GM12878 (cell line): ENCODE data around the gene ADGRD1. TPM values are rescaled to one million over a fixed set of nuclear protein-coding genes. Genes with fewer than 3 reads are reported as not detected.

Experiments used
- ATAC-seq: fragments of 200-7000 bp; cut with Tn5 transposase; 3 replicates; pipeline ENCODE4 v1.9.1; 2020; ENCODE audit warnings: mild to moderate bottlenecking, moderate library complexity
- BruUV-seq: library from RNA; stranded (reverse); fragments of 400-500 nt; replicated peaks from 2 replicates; lab custom pipeline; 2021; lab: Mats Ljungman, UMichigan
- CTCF ChIA-PET: fragments of 300-600 bp; sonication (Branson Sonifier 250); formaldehyde crosslinking; extraction: SDS; loops from one replicate; lab custom pipeline; 2021; ENCODE audit warnings: inconsistent platforms; lab: Yijun Ruan, JAX
- POLR2A ChIA-PET: fragments of 350-600 bp; formaldehyde crosslinking; extraction: SDS; loops from one replicate; lab custom pipeline; 2021; ENCODE audit warnings: inconsistent platforms; lab: Charles Lee
- RAD21 ChIA-PET: fragments of 300-600 bp; sonication (Branson Sonifier 250); formaldehyde crosslinking; loops from one replicate; lab custom pipeline; 2023; ENCODE audit warnings: antibody characterized with exemption; ENCODE audit not compliant: unreplicated experiment; lab: Charles Lee
- SMC1A ChIA-PET: fragments of 300-600 bp; sonication (Branson Sonifier 250); formaldehyde crosslinking; loops from one replicate; lab custom pipeline; 2023; ENCODE audit not compliant: unreplicated experiment, uncharacterized antibody; lab: Charles Lee
- DNase-seq: peaks from one replicate; pipeline ENCODE4 v3.0.0-alpha.2; 2011; ENCODE audit warnings: low read depth, low spot score
- FAIRE-seq: peaks from 3 replicates; lab custom pipeline; 2011; peaks lifted over from hg19 to GRCh38; lab: Jason Lieb, UNC
- H2AFZ ChIP-seq: 2 replicates; pipeline ENCODE4 v1.6.0; 2011; ENCODE audit warnings: low read depth, low read length, control low read depth; ENCODE audit not compliant: control insufficient read depth
- H3K27ac ChIP-seq: 2 replicates; pipeline ENCODE4 v1.5.1; 2011; ENCODE audit warnings: control low read depth; ENCODE audit not compliant: control insufficient read depth, insufficient read depth
- H3K27me3 ChIP-seq, 2 experiments: replicated peaks in 1 of 2; 2 replicates each; pipeline versions ENCODE4 v1.6.0 to v1.6.1; 2011; ENCODE audit warnings: low read length in 1 of 2; ENCODE audit not compliant: control insufficient read depth in 2 of 2, insufficient read depth in 2 of 2
- H3K36me3 ChIP-seq, 2 experiments: 2 replicates each; pipeline ENCODE4 v1.5.1; 2011; ENCODE audit warnings: low read length in 1 of 2; ENCODE audit not compliant: control insufficient read depth in 2 of 2, insufficient read depth in 2 of 2
- H3K4me1 ChIP-seq: 2 replicates; pipeline ENCODE4 v1.6.1; 2011; ENCODE audit warnings: mild to moderate bottlenecking, low read length, moderate library complexity, mixed read lengths; ENCODE audit not compliant: control insufficient read depth, insufficient read depth
- H3K4me2 ChIP-seq: 2 replicates; pipeline ENCODE4 v1.6.0; 2011; ENCODE audit warnings: control low read depth; ENCODE audit not compliant: control insufficient read depth, insufficient read depth
- H3K4me3 ChIP-seq: fragments of 200-600 bp; sonication (generic); 2 replicates; pipeline ENCODE4 v1.5.1; 2016
- H3K79me2 ChIP-seq: 2 replicates; pipeline ENCODE4 v1.6.0; 2011; ENCODE audit warnings: low read length; ENCODE audit not compliant: control insufficient read depth, insufficient read depth
- H3K9ac ChIP-seq: 2 replicates; pipeline ENCODE4 v1.8.0; 2011; ENCODE audit warnings: low read length, control low read depth, mixed read lengths; ENCODE audit not compliant: control insufficient read depth, insufficient read depth
- H3K9me3 ChIP-seq: replicated peaks from 3 replicates; pipeline ENCODE4 v1.5.1; 2011; ENCODE audit warnings: mild to moderate bottlenecking, low read length; ENCODE audit not compliant: control insufficient read depth, insufficient read depth
- H4K20me1 ChIP-seq: 2 replicates; pipeline ENCODE4 v1.6.0; 2011; ENCODE audit not compliant: control insufficient read depth, insufficient read depth
- ATF7 ChIP-seq: fragments of 450-650 bp; IDR thresholded peaks from 2 replicates; pipeline ENCODE4 v1.6.1; 2016; ENCODE audit warnings: low read depth, mild to moderate bottlenecking
- CBX3 ChIP-seq: fragments of 200-600 bp; sonication (generic); IDR thresholded peaks from 2 replicates; pipeline ENCODE4 v1.6.1; 2016; ENCODE audit warnings: low read depth, borderline replicate concordance
- EP300 ChIP-seq, 2 experiments: fragments of 150-350 bp in 1 of 2; IDR thresholded peaks; 2 replicates each; pipeline ENCODE4 v1.6.1; 2011 to 2012; ENCODE audit warnings: low read depth in 2 of 2, low read length in 2 of 2, borderline replicate concordance in 1 of 2, improper control_type of control experiment in 1 of 2, inconsistent platforms in 1 of 2; ENCODE audit not compliant: control insufficient read depth in 1 of 2
- EZH2 ChIP-seq: IDR thresholded peaks from 2 replicates; pipeline ENCODE4 v1.6.1; 2012; ENCODE audit warnings: low read depth, mild to moderate bottlenecking, control low read depth, inconsistent platforms, low read length, borderline replicate concordance; ENCODE audit not compliant: control insufficient read depth
- MEF2A ChIP-seq: IDR thresholded peaks from 2 replicates; pipeline ENCODE4 v1.6.1; 2011; ENCODE audit warnings: low read depth, mild to moderate bottlenecking, low read length, moderate library complexity; ENCODE audit not compliant: insufficient read depth
- RELA ChIP-seq: fragments of 450-650 bp; IDR thresholded peaks from 2 replicates; pipeline ENCODE4 v1.8.0; 2014; ENCODE audit warnings: borderline replicate concordance; ENCODE audit not compliant: partially characterized antibody
- SREBF1 ChIP-seq: IDR thresholded peaks from 2 replicates; pipeline ENCODE4 v1.6.1; 2012; ENCODE audit warnings: mild to moderate bottlenecking, low read length
- STAT1 ChIP-seq: fragments of 450-650 bp; conservative IDR thresholded peaks from 2 replicates; pipeline ENCODE4 v1.6.1; 2014; ENCODE audit warnings: antibody characterized with exemption, mild to moderate bottlenecking
- TARDBP ChIP-seq: IDR thresholded peaks from 2 replicates; pipeline ENCODE4 v1.6.1; 2016; ENCODE audit warnings: borderline replicate concordance
- TCF12 ChIP-seq: IDR thresholded peaks from 2 replicates; pipeline ENCODE4 v1.6.1; 2011; ENCODE audit warnings: low read depth, mild to moderate bottlenecking, low read length
- TCF3 ChIP-seq: IDR thresholded peaks from 2 replicates; pipeline ENCODE4 v1.6.1; 2012; ENCODE audit warnings: low read depth, mild to moderate bottlenecking, low read length, borderline replicate concordance; ENCODE audit not compliant: insufficient read depth
- WRNIP1 ChIP-seq: IDR thresholded peaks from 2 replicates; pipeline ENCODE4 v1.6.1; 2011; ENCODE audit warnings: low read depth, low read length, improper control_type of control experiment, borderline replicate concordance
- YBX1 ChIP-seq: fragments of 450-650 bp; IDR thresholded peaks from 2 replicates; pipeline ENCODE4 v1.6.1; 2016; ENCODE audit warnings: antibody characterized with exemption
- ZSCAN29 ChIP-seq: fragments of 450-650 bp; IDR thresholded peaks from 2 replicates; pipeline ENCODE4 v1.6.1; 2017; ENCODE audit warnings: mild to moderate bottlenecking, moderate library complexity
- WGBS: methylation state at CpG from one replicate; pipeline ENCODE4 v1.1.6; 2016; ENCODE audit warnings: low lambda C conversion rate; ENCODE audit not compliant: insufficient replicate concordance, insufficient coverage; ENCODE audit errors: missing lambda C conversion rate; 5-methylcytosine and 5-hydroxymethylcytosine counted together
- in situ Hi-C: fragments of 300-500 bp; cut with MboI; formaldehyde crosslinking; loops from 9 replicates; pipeline ENCODE4 v1.14.3; 2018; ENCODE audit warnings: mixed read lengths
- intact Hi-C: fragments of 100-400 bp; cut with micrococcal nuclease; formaldehyde crosslinking; loops from one replicate; pipeline ENCODE4 v1.14.2; 2022; ENCODE audit not compliant: unreplicated experiment
- polyA plus RNA-seq, 11 experiments: library from polyadenylated mRNA; depleted of rRNA in 4 of 11; unstranded in 6 of 11; stranded (reverse) in 5 of 11; fragments of >200 nt; fragmentation: Nextera tagmentation in 4 of 11; fragmentation: Illumina TruSeq in 1 of 11; extraction: Ambion mirVana in 4 of 11; extraction: Trizol in 1 of 11; gene quantifications; 1 replicate in 1 of 11; 2 replicates in 10 of 11; pipeline versions ENCODE4 v1.2.1 to v1.2.3, GENCODE V29; 2011 to 2016; ENCODE audit warnings: inconsistent platforms in 2 of 11, missing spikeins in 2 of 11, low read depth in 1 of 11
- total RNA-seq, 4 experiments: library from RNA; depleted of rRNA in 3 of 4; stranded (reverse); fragments of >200 nt in 3 of 4; fragmentation: Illumina TruSeq in 1 of 4; extraction: Trizol in 1 of 4; gene quantifications; 2 replicates each; pipeline versions ENCODE4 v1.2.1 to v1.2.3, GENCODE V29; 2013 to 2021
- TF ChIP-seq, protein P1 (sequence below): fragments of 450-650 bp; IDR thresholded peaks from 2 replicates; pipeline ENCODE4 v1.6.1; 2017; ENCODE audit warnings: borderline replicate concordance
- TF ChIP-seq, protein P2 (sequence below): IDR thresholded peaks from 2 replicates; pipeline ENCODE4 v1.6.1; 2011; ENCODE audit warnings: mild to moderate bottlenecking, low read depth, low read length, moderate library complexity; ENCODE audit not compliant: insufficient replicate concordance

ADGRD1 gene
- total and polyA plus RNA-seq, 10 of the 15 experiments (the other 5 are each of a cell fraction or from before 2014, with no cell fraction given): 0.15 to 12.7 (median 1.2) TPM

DNA sequence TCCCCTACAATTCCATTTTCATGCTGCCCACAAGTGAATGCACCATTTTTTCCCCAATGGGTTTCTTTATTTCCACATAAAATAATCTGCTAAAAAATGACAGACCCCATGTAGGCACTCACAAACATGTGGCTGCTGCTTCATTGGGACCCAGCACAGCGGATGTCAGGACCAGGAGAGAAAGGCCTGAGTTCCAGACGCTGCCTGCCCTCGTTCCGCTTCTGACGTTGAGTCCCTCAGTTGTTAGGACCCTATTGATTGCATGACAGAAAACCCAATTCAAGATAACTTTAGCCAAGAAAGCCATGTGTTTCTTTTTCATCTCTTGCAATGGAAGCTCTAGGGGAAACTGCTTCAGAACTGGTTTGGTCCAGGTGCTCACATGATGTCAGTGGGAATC lies 34.6 kb downstream of the ADGRD1 start:
- intact Hi-C loops: no loop called here
- Histone ChIP-seq H3K27ac (no peak overlapping the region), H3K4me1 (peaks cover 8% of the 10 kb centered on the region), H3K79me2 (no peaks in the 10 kb centered on the region), H3K9ac (no peak overlapping the region), H3K4me3 (no peak overlapping the region), H3K36me3 (no peaks in the 10 kb centered on the region), H3K27me3 (no peaks in the 10 kb centered on the region), H2AFZ (no peak overlapping the region), H3K4me2 (no peak overlapping the region), H4K20me1 (no peaks in the 10 kb centered on the region), H3K9me3 (no peaks in the 10 kb centered on the region)
- ATAC-seq: no peak
- DNase-seq: no peak
- FAIRE-seq: no peak
- no TSS peak for BruUV-seq
- CTCF ChIA-PET: interaction anchor here (0.6 kb wide), 1 partner anchor 115 kb away, joined by 3 read pairs; no protein-coding TSS in a partner anchor
- TF ChIP-seq YBX1: no peak
- TF ChIP-seq SREBF1: no peak
- TF ChIP-seq TCF3: no peak
- TF ChIP-seq RELA: no peak
- TF ChIP-seq ZSCAN29: no peak
- no peak for TF ChIP-seq EZH2
- no peak for TF ChIP-seq TARDBP
- no peak for TF ChIP-seq TCF12
- no peak for TF ChIP-seq WRNIP1
- TF ChIP-seq ATF7: no peak
- TF ChIP-seq, protein P1, sequence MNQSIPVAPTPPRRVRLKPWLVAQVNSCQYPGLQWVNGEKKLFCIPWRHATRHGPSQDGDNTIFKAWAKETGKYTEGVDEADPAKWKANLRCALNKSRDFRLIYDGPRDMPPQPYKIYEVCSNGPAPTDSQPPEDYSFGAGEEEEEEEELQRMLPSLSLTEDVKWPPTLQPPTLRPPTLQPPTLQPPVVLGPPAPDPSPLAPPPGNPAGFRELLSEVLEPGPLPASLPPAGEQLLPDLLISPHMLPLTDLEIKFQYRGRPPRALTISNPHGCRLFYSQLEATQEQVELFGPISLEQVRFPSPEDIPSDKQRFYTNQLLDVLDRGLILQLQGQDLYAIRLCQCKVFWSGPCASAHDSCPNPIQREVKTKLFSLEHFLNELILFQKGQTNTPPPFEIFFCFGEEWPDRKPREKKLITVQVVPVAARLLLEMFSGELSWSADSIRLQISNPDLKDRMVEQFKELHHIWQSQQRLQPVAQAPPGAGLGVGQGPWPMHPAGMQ: no peak
- TF ChIP-seq CBX3: no peak
- no peak for TF ChIP-seq MEF2A
- TF ChIP-seq, protein P2, sequence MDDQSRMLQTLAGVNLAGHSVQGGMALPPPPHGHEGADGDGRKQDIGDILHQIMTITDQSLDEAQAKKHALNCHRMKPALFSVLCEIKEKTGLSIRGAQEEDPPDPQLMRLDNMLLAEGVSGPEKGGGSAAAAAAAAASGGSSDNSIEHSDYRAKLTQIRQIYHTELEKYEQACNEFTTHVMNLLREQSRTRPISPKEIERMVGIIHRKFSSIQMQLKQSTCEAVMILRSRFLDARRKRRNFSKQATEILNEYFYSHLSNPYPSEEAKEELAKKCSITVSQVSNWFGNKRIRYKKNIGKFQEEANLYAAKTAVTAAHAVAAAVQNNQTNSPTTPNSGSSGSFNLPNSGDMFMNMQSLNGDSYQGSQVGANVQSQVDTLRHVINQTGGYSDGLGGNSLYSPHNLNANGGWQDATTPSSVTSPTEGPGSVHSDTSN: no peak
- TF ChIP-seq EP300 (IDR thresholded peaks at IDR 0.05; ENCODE audit: borderline replicate concordance in 1 of 2, control insufficient read depth in 1 of 2, low read depth in 2 of 2, low read length in 2 of 2): no peak
- TF ChIP-seq STAT1: no peak
- RAD21 ChIA-PET: no interaction called here
- in situ Hi-C loops: no loop called here
- SMC1A ChIA-PET: no interaction called here
- 97% methylated on average over 5 of the region's 5 CpGs for WGBS
- POLR2A ChIA-PET: no interaction called here
